Thyroid gland (tissue), 4 donors: ENCODE results near the gene WNT3. TPM values are rescaled to one million over a fixed set of nuclear protein-coding genes. Genes with fewer than 3 reads are reported as not detected.

Experiments used
- DNase-seq, 2 donors: peaks; one replicate each; pipeline ENCODE4 v3.0.0-alpha.2; 2019
- H3K27ac ChIP-seq, 3 donors: fragments of 200-600 bp; sonication (generic); 1 replicate in 2 of 3; 2 replicates in 1 of 3; pipeline ENCODE4 v1.5.1; 2016 to 2019; ENCODE audit warnings: mild to moderate bottlenecking in 1 of 3, moderate library complexity in 1 of 3
- H3K27me3 ChIP-seq: fragments of 200-600 bp; sonication (generic); one replicate; pipeline ENCODE4 v1.5.1; 2019
- H3K36me3 ChIP-seq, 2 donors: fragments of 200-600 bp; sonication (generic); one replicate each; pipeline ENCODE4 v1.5.1; 2016 to 2019
- H3K4me1 ChIP-seq, 2 donors: fragments of 200-600 bp; sonication (generic); one replicate each; pipeline ENCODE4 v1.5.1; 2017 to 2019
- H3K4me3 ChIP-seq, 3 donors: fragments of 200-600 bp; sonication (generic); replicated peaks in 1 of 3; 1 replicate in 2 of 3; 2 replicates in 1 of 3; pipeline ENCODE4 v1.5.1; 2016; ENCODE audit warnings: mild to moderate bottlenecking in 1 of 3
- H3K9me3 ChIP-seq: fragments of 200-600 bp; sonication (generic); one replicate; pipeline ENCODE4 v1.5.1; 2017
- CTCF ChIP-seq, 6 experiments: fragments of 200-600 bp in 3 of 6; fragments of 450-650 bp in 3 of 6; sonication (generic) in 3 of 6; IDR thresholded peaks; one replicate each; pipeline ENCODE4 v1.5.1; 2016 to 2019; ENCODE audit warnings: antibody characterized with exemption in 6 of 6, mild to moderate bottlenecking in 2 of 6, inconsistent platforms in 1 of 6, moderate library complexity in 1 of 6
- POLR2A ChIP-seq, 2 donors: fragments of 450-650 bp; IDR thresholded peaks; one replicate each; pipeline ENCODE4 v1.6.1; 2017; ENCODE audit warnings: antibody characterized with exemption in 2 of 2, mild to moderate bottlenecking in 2 of 2, moderate library complexity in 1 of 2
- WGBS, 2 donors: methylation state at CpG; one replicate each; pipeline ENCODE4 v1.1.5; 2017; 5-methylcytosine and 5-hydroxymethylcytosine counted together
- intact Hi-C: fragments of 100-400 bp; cut with DNase I; formaldehyde crosslinking; loops from one replicate; pipeline ENCODE4 v1.15.1; 2023
- total RNA-seq, 4 donors: library from RNA; depleted of rRNA; stranded (reverse); fragments of >200 nt; gene quantifications; one replicate each; pipeline ENCODE4 v1.2.3, GENCODE V29; 2016

The WNT3 gene
- total RNA-seq, 4 donors from 2014 or later = 0.68 to 2.4 (median 0.82) TPM

DNA sequence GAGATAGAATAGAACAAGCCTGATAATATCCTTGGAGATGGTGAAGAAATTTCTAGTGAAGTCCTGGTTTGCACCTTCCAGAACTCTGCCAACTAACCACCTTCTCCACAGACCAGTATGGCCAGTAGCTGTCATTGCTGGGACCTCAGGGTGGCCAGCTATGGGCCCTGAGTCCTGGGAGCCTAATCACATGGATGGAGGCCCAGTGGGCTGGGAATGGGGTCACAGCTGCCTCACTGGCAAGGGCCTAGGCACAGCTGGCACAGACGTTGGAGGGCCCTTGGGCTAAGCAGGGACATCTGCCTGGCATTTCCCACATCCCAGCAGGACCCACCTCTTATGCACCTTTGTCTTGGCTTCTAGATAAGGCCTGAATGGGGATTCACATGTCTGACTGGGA, 7.6 kb upstream of the WNT3 start:
- 57% methylated on average over 1 of the region's 1 CpG; no CpG with 5 or more reads in 1 of the 2 donors for WGBS, 2 donors
- Histone ChIP-seq H3K4me1 (no peaks in the 10 kb centered on the region), H3K9me3 (no peaks in the 10 kb centered on the region), H3K27me3 (peaks cover 9% of the 10 kb centered on the region), H3K4me3 (no peak overlapping the region), H3K36me3 (no peaks in the 10 kb centered on the region), H3K27ac (no peak overlapping the region)
- intact Hi-C loops = no loop called here
- TF ChIP-seq POLR2A (IDR thresholded peaks at IDR 0.05) (no peak), CTCF (IDR thresholded peaks at IDR 0.05) (no peak)
- DNase-seq = no peak

DNA sequence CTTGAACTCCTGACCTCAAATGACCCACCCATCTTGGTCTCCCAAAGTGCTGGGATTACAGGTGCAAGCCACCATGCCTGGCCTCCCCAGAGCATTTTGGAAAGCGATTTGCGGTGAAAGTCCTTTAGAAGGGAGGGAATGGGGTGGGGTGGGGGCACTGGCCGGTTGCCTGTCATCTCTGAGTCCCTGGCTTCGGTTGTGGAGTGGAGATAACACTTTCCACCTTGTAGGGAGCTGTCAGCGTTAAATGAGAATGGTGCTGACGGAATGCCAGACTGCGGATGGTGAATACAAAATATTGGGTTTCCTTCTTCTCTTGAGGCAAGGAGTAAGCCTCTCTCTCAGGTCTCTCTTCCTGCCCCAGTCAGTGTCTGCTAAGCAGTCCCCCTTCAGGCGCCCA, 5.2 kb upstream of the WNT3 start:
- WGBS, 2 donors = 80 to 83% methylated on average over 8 of the region's 8 CpGs
- no peak overlapping the region for H3K4me3 ChIP-seq
- peaks cover 23% of the 10 kb centered on the region for H3K27me3 ChIP-seq
- intact Hi-C loops = no loop called here
- peaks cover 3 to 11% of the 10 kb centered on the region in 2 donors for H3K4me1 ChIP-seq
- TF ChIP-seq CTCF (IDR thresholded peaks at IDR 0.05) (no peak), POLR2A (IDR thresholded peaks at IDR 0.05) (no peak)
- no peaks in the 10 kb centered on the region for H3K9me3 ChIP-seq
- DNase-seq = no peak
- no peaks in the 10 kb centered on the region for H3K36me3 ChIP-seq
- no peak overlapping the region for H3K27ac ChIP-seq

- H3K9me3 ChIP-seq = no peaks in the 10 kb centered on the region
- no peak overlapping the region for H3K27ac ChIP-seq
- H3K4me1 ChIP-seq = peaks cover 4 to 17% of the 10 kb centered on the region in 2 donors
- peaks cover 35% of the 10 kb centered on the region for H3K27me3 ChIP-seq
- TF ChIP-seq CTCF (IDR thresholded peaks at IDR 0.05) (peak in 2 of 6 experiments; percentile 20 to 25), POLR2A (IDR thresholded peaks at IDR 0.05) (no peak)
- DNase-seq = no peak
- 19 to 37% methylated on average over 10 to 17 of the region's 35 CpGs for WGBS, 2 donors
- intact Hi-C loops = no loop called here
- no peaks in the 10 kb centered on the region for H3K36me3 ChIP-seq
- no peak overlapping the region for H3K4me3 ChIP-seq
Measured at GRCh38 chr17:46822388-46822921, 4.0 kb upstream of the WNT3 start.

- Histone ChIP-seq H3K27me3 (peaks cover 38% of the 10 kb centered on the region), H3K4me1 (peaks cover 4 to 17% of the 10 kb centered on the region in 2 donors), H3K36me3 (no peaks in the 10 kb centered on the region), H3K9me3 (no peaks in the 10 kb centered on the region), H3K4me3 (no peak overlapping the region), H3K27ac (no peak overlapping the region)
- intact Hi-C loops = no loop called here
- no peak for DNase-seq
- WGBS, 2 donors = 14 to 15% methylated on average over 25 to 27 of the region's 31 CpGs
- TF ChIP-seq POLR2A (IDR thresholded peaks at IDR 0.05) (no peak), CTCF (IDR thresholded peaks at IDR 0.05) (no peak)
Measured at GRCh38 chr17:46821482-46822387, 3.2 kb upstream of the WNT3 start.
